Common myeloid progenitor, CD34-positive (primary cell): ENCODE measurements around the gene CGB5.
A peak's percentile ranks its signal among the peaks of the same experiment; 100 is the strongest.
"Not testable (repeated sequence)": the region's sequence is repeated elsewhere in the genome, so short reads cannot be mapped to it uniquely, and the experiment has no call there.

Experiments used
- CTCF ChIA-PET: fragments of 350-600 bp; sonication (Branson Sonifier 250); formaldehyde crosslinking; loops from one replicate; lab custom pipeline; 2021; ENCODE audit warnings: antibody characterized with exemption; lab: Charles Lee
- POLR2A ChIA-PET: fragments of 350-600 bp; sonication (Branson Sonifier 250); formaldehyde crosslinking; loops from one replicate; lab custom pipeline; 2021; ENCODE audit warnings: antibody characterized with exemption; lab: Charles Lee
- DNase-seq, 3 donors: peaks; one replicate each; pipeline versions ENCODE4 v3.0.0 to v3.0.0-alpha.2; 2013
- H3K27ac ChIP-seq, 2 experiments: 1 replicate in 1 of 2; 2 replicates in 1 of 2; pipeline ENCODE4 v1.7.0; 2013; ENCODE audit warnings: inconsistent platforms in 2 of 2, low read length in 2 of 2, mild to moderate bottlenecking in 2 of 2, low read depth in 1 of 2, moderate library complexity in 1 of 2; ENCODE audit not compliant: severe bottlenecking in 2 of 2, insufficient read depth in 1 of 2, poor library complexity in 1 of 2
- H3K27me3 ChIP-seq, 5 experiments: replicated peaks in 2 of 5; 1 replicate in 3 of 5; 2 replicates in 2 of 5; pipeline versions ENCODE4 v1.6.1 to v1.7.0; 2013; ENCODE audit warnings: low read length in 4 of 5, mild to moderate bottlenecking in 2 of 5, moderate library complexity in 2 of 5, inconsistent platforms in 1 of 5; ENCODE audit not compliant: insufficient read depth in 5 of 5, control insufficient read depth in 4 of 5
- H3K36me3 ChIP-seq, 4 experiments: 1 replicate in 2 of 4; 2 replicates in 2 of 4; pipeline versions ENCODE4 v1.6.1 to v1.7.0; 2013; ENCODE audit warnings: low read length in 3 of 4, control low read depth in 1 of 4, mild to moderate bottlenecking in 1 of 4; ENCODE audit not compliant: control insufficient read depth in 4 of 4, insufficient read depth in 4 of 4
- H3K4me1 ChIP-seq, 4 experiments: 1 replicate in 3 of 4; 2 replicates in 1 of 4; pipeline versions ENCODE4 v1.6.1 to v1.7.1; 2013; ENCODE audit warnings: low read length in 3 of 4, mild to moderate bottlenecking in 3 of 4, control low read depth in 1 of 4, inconsistent platforms in 1 of 4, moderate library complexity in 1 of 4; ENCODE audit not compliant: control insufficient read depth in 4 of 4, insufficient read depth in 4 of 4; ENCODE audit errors: control extremely low read depth in 1 of 4
- H3K4me3 ChIP-seq, 7 experiments: 1 replicate in 4 of 7; 2 replicates in 3 of 7; pipeline versions ENCODE4 v1.5.1 to v1.7.0; 2013; ENCODE audit warnings: mild to moderate bottlenecking in 7 of 7, low read length in 6 of 7, moderate library complexity in 6 of 7, inconsistent platforms in 2 of 7, low read depth in 2 of 7, control low read depth in 1 of 7; ENCODE audit not compliant: insufficient read depth in 4 of 7, control insufficient read depth in 1 of 7; ENCODE audit errors: extremely low read depth in 1 of 7
- H3K9me3 ChIP-seq, 5 experiments: 1 replicate in 4 of 5; 2 replicates in 1 of 5; pipeline versions ENCODE4 v1.6.1 to v1.7.1; 2013; ENCODE audit warnings: low read length in 4 of 5, mild to moderate bottlenecking in 2 of 5, inconsistent platforms in 1 of 5, low read depth in 1 of 5, moderate library complexity in 1 of 5; ENCODE audit not compliant: control insufficient read depth in 4 of 5, insufficient read depth in 2 of 5; ENCODE audit errors: control extremely low read depth in 1 of 5
- WGBS: methylation state at CpG from one replicate; pipeline ENCODE4 v1.1.5; 2013; ENCODE audit not compliant: insufficient coverage; 5-methylcytosine and 5-hydroxymethylcytosine counted together

The CGB5 gene

GRCh38 chr19:49071860-49072547, 28.4 kb downstream of the CGB5 start:
- Histone ChIP-seq H3K27me3 (peaks cover 8 to 70% (median 22%) of the 10 kb centered on the region in 5 experiments), H3K4me3 (no peak overlapping the region), H3K27ac (no peak overlapping the region), H3K4me1 (peaks cover 0 to 6% (median 6%) of the 10 kb centered on the region in 4 experiments), H3K9me3 (peaks cover 0 to 12% (median 4%) of the 10 kb centered on the region in 5 experiments), H3K36me3 (no peaks in the 10 kb centered on the region)
- peak; percentile 13 to 52 (median 40) for DNase-seq
- 5% methylated on average over 70 of the region's 93 CpGs for WGBS
- CTCF ChIA-PET = no interaction called here
- POLR2A ChIA-PET = interaction anchor here (0.7 kb wide), 1 partner anchor 61 kb away, joined by 3 read pairs; no protein-coding TSS in a partner anchor

GRCh38 chr19:49073514-49074378, 30.1 kb downstream of the CGB5 start:
- WGBS = 55% methylated on average over 19 of the region's 23 CpGs
- Histone ChIP-seq H3K27ac (no peak overlapping the region), H3K4me3 (no peak overlapping the region), H3K9me3 (peaks cover 0 to 12% (median 4%) of the 10 kb centered on the region in 5 experiments), H3K27me3 (peaks cover 8 to 55% (median 22%) of the 10 kb centered on the region in 5 experiments), H3K4me1 (peaks cover 0 to 6% (median 6%) of the 10 kb centered on the region in 4 experiments), H3K36me3 (no peaks in the 10 kb centered on the region)
- CTCF ChIA-PET = interaction anchor here (0.5 to 2.3 kb wide), 12 partner anchors 13 to 286 kb away, joined by 3 to 6 read pairs (median 3); partner anchors contain the start of gene CGB7
- POLR2A ChIA-PET = interaction anchor here (0.6 kb wide), 1 partner anchor 162 kb away, joined by 6 read pairs; no protein-coding TSS in a partner anchor
- DNase-seq = peak in 2 of 3 donors; percentile 31 to 34

- H3K36me3 ChIP-seq, DNase-seq, H3K4me3 ChIP-seq, POLR2A ChIA-PET, H3K27ac ChIP-seq, H3K4me1 ChIP-seq: not testable (repeated sequence)
- CTCF ChIA-PET = interaction anchor here (1.3 to 2.3 kb wide), 3 partner anchors 12 to 125 kb away, joined by 3 to 5 read pairs (median 5); no protein-coding TSS in a partner anchor
- Histone ChIP-seq H3K27me3 (peaks cover 0 to 44% (median 20%) of the 10 kb centered on the region in 5 experiments), H3K9me3 (peaks cover 0 to 12% (median 4%) of the 10 kb centered on the region in 5 experiments)
- WGBS = 4% methylated on average over 5 of the region's 9 CpGs
Observed at GRCh38 chr19:49074869-49075268, 31.2 kb downstream of the CGB5 start.

GRCh38 chr19:49080392-49080791, 36.7 kb downstream of the CGB5 start:
- CTCF ChIA-PET = no interaction called here
- POLR2A ChIA-PET = no interaction called here
- H3K27ac ChIP-seq = no peak overlapping the region
- no peaks in the 10 kb centered on the region for H3K27me3 ChIP-seq
- H3K9me3 ChIP-seq = no peaks in the 10 kb centered on the region
- H3K4me1 ChIP-seq = peaks cover 0 to 5% (median 5%) of the 10 kb centered on the region in 4 experiments
- no peak overlapping the region for H3K4me3 ChIP-seq
- WGBS = no CpG with 5 or more reads among the region's 4 CpGs
- no peaks in the 10 kb centered on the region for H3K36me3 ChIP-seq
- DNase-seq = no peak

GRCh38 chr19:49081273-49081672, 37.6 kb downstream of the CGB5 start:
- Histone ChIP-seq H3K27ac (no peak overlapping the region), H3K27me3 (no peaks in the 10 kb centered on the region), H3K4me3 (no peak overlapping the region), H3K9me3 (no peaks in the 10 kb centered on the region), H3K4me1 (peaks cover 0 to 13% (median 10%) of the 10 kb centered on the region in 4 experiments), H3K36me3 (no peaks in the 10 kb centered on the region)
- no peak for DNase-seq
- WGBS = 92% methylated on average over 1 of the region's 1 CpG
- POLR2A ChIA-PET = no interaction called here
- CTCF ChIA-PET = interaction anchor here (1.3 kb wide), 1 partner anchor 16 kb away, joined by 5 read pairs; no protein-coding TSS in a partner anchor

GRCh38 chr19:49084206-49085019, 40.8 kb downstream of the CGB5 start:
- Histone ChIP-seq H3K27ac (peak overlapping the region in 1 of 2 experiments; percentile 93), H3K4me3 (peak overlapping the region in 6 of 7 experiments; percentile 36 to 98 (median 88)), H3K9me3 (no peaks in the 10 kb centered on the region), H3K36me3 (peaks cover 0 to 20% (median 15%) of the 10 kb centered on the region in 4 experiments), H3K4me1 (peaks cover 0 to 23% (median 20%) of the 10 kb centered on the region in 4 experiments), H3K27me3 (no peaks in the 10 kb centered on the region)
- DNase-seq = no peak
- WGBS = 76% methylated on average over 24 of the region's 26 CpGs
- CTCF ChIA-PET = no interaction called here
- POLR2A ChIA-PET = interaction anchor here (0.5 kb wide), 1 partner anchor 31 kb away, joined by 4 read pairs; no protein-coding TSS in a partner anchor
